GM12865 (cell line): ENCODE data around the gene ACAA2.

Source experiments
- DNase-seq: peaks from one replicate; pipeline ENCODE4 v3.0.0; 2010; ENCODE audit warnings: low read depth
- H3K4me3 ChIP-seq: 2 replicates; pipeline ENCODE4 v1.5.1; 2011; ENCODE audit warnings: mild to moderate bottlenecking, low read depth, low read length, control low read depth
- CTCF ChIP-seq: IDR thresholded peaks from 2 replicates; pipeline ENCODE4 v1.5.1; 2011; ENCODE audit warnings: low read length, control low read depth, low read depth, inconsistent platforms; ENCODE audit not compliant: insufficient read depth; ENCODE audit errors: missing control alignments

The ACAA2 gene

GRCh38 chr18:49845629-49846360, 32.5 kb upstream of the ACAA2 start:
- DNase-seq: no peak
- TF ChIP-seq CTCF: no peak
- H3K4me3 ChIP-seq: no peak overlapping the region

- no peak for DNase-seq
- no peak for TF ChIP-seq CTCF
- no peak overlapping the region for H3K4me3 ChIP-seq
Measured at GRCh38 chr18:49844903-49845302, 31.6 kb upstream of the ACAA2 start.

DNA sequence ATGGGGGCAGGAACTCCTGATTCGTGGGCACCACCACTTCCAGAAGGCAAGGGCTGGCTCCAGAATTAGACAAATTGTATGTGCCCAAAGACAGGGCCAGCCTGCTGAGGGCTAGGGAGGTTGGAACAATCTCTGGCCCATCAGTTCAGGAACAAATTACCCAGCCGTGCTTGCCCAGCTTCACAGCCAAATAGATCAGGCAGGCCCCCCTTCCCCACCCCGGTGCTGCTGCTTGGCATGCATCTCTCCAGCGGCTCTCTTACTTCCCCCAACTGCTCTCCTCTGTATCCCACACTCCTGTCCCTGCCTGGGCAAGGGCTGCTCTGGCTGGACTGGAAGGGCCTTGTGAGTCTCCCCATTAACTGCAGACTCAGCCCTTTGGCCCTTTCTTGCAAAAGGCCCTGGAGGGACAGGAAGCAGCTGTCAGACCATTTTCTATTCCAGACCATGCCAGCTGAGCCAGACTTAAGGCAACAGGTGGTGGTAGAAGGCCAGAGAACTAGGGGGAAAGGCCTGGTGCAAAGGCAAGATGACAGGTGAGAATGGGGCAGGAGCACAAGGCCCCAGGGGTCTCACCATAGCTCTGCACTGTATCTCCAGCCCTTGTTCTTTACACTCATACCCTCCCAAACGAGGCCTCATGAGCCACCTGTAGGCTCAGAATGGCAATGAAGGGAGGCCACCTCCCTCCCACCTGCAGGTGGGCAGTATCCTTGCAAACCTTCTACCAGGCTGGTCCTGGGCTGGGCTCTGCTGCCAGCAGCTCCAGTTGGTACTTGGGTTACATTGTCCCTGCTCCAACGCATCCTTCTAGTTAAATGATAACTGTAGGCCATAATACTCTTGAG, 30.7 kb upstream of the ACAA2 start:
- no peak for DNase-seq
- H3K4me3 ChIP-seq: no peak overlapping the region
- no peak for TF ChIP-seq CTCF

DNA sequence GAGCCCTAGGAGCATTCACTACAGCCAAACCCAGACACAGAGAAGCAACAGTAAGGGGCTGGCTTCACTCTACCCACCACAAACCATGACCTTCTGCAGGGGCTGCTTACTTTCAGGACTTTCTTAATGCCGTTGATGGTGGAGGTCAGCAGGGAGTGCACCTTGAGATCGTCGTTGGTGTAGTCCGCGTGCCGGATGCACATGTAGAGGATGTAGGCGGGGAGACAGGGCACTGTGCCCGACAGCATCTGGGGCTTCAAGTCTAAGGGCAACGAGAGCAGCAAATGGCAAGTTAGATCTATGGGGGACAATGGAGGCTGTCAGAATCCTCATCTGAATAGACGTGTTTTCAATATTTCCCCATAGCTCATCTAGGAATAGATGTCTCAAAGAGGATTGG, 29.8 kb upstream of the ACAA2 start:
- TF ChIP-seq CTCF: no peak
- no peak for DNase-seq
- H3K4me3 ChIP-seq: no peak overlapping the region

- no peak for TF ChIP-seq CTCF
- no peak for DNase-seq
- no peak overlapping the region for H3K4me3 ChIP-seq
Measured at GRCh38 chr18:49842656-49843055, 29.3 kb upstream of the ACAA2 start.

DNA sequence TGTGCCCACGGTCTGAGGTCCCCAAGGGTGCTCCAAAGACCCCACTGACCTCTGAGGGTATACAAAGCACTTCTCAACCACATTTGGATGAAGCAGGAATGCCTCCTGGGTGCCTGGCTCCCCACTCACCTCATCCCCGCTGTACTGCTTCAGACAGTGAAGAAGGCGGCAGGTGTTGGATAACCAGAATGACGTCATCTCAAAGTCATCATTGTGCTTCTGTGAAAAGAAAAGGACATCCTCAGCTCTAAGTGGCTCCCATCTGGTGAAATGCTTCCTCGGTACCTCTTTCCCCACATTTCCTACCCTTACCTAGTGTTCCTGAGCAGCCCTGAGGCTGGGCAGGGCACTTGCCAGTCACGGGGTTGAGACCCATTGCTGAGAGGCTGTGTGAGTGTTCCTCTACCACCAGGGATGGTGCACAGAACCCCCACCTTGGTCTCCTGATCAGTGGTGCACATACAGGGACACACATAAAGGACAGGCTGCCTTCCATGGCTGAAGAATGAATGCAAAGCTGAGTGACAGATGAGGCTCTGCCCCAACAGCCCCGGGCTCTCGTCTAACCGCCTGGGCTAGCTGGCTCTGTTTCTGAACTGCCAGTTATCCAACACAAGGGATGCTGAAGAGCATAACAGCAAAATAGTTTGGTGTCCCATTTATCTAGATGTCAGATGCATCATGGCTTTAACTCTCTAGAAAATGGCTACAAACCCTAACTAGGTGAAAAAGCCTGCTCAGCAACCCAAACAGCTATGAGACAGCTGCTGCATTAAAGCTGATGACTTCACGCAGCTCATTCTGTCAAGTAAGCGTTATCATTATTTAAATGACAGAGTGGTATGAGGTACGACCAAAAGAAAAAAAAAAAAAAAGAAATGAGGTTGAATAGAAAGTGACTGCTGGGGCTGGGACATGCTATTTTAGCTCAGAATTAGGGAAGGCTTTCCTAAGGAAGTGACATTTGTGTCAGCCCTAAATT, 28.2 kb upstream of the ACAA2 start:
- TF ChIP-seq CTCF: no peak
- no peak overlapping the region for H3K4me3 ChIP-seq
- no peak for DNase-seq
